ENCODE data around the gene TMCC1. TPM values are rescaled to one million over a fixed set of nuclear protein-coding genes. Genes with fewer than 3 reads are reported as not detected.
"Not testable (repeated sequence)": the region's sequence is repeated elsewhere in the genome, so short reads cannot be mapped to it uniquely, and the experiment has no call there.

The TMCC1 gene
- total and polyA plus RNA-seq, 9 donors, result 26.8 to 37.8 (median 30.9) TPM

- no peak overlapping the region for H3K27ac ChIP-seq (ENCODE audit: low read length)
- H3K36me3 ChIP-seq (ENCODE audit: control insufficient read depth, insufficient read depth, low read length), result no peaks in the 10 kb centered on the region
- no peaks in the 10 kb centered on the region for H3K27me3 ChIP-seq (ENCODE audit: control insufficient read depth, insufficient read depth, low read length)
- no CpG with 5 or more reads among the region's 2 CpGs for WGBS (ENCODE audit: insufficient coverage)
- peaks cover 3% of the 10 kb centered on the region for H3K4me1 ChIP-seq (ENCODE audit: control insufficient read depth, insufficient read depth, low read length)
- H3K9me3 ChIP-seq (replicated peaks; ENCODE audit: control insufficient read depth, low read depth, low read length), result no peaks in the 10 kb centered on the region
- H3K4me3 ChIP-seq (ENCODE audit: low read length), result no peak overlapping the region
- no peak for DNase-seq
These were observed 210.3 kb downstream of the TMCC1 start for GRCh38 chr3:129683201-129683600.

DNA sequence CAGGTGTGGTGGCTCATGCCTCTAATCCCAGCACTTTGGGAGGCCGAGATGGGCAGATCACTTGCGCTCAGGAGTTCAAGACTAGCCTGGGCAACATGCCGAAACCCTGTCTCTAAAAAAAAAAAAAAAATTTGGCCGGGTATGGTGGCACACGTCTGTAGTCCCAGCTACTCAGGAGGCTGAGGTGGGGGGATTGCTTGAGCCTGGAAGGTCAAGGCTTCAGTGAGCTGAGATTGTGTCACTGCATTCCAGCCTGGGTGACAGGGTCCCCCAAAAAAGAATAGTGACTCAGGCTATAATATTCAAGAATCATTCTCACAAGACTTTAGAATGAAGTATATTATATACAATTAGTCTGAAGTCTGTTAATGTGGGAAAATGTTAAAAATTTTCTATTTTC, 216.5 kb downstream of the TMCC1 start:
- no peak overlapping the region for H3K27ac ChIP-seq (ENCODE audit: low read length)
- 92% methylated on average over 3 of the region's 5 CpGs for WGBS (ENCODE audit: insufficient coverage)
- H3K9me3 ChIP-seq (replicated peaks; ENCODE audit: control insufficient read depth, low read depth, low read length), result no peaks in the 10 kb centered on the region
- no peaks in the 10 kb centered on the region for H3K4me1 ChIP-seq (ENCODE audit: control insufficient read depth, insufficient read depth, low read length)
- no peaks in the 10 kb centered on the region for H3K36me3 ChIP-seq (ENCODE audit: control insufficient read depth, insufficient read depth, low read length)
- no peaks in the 10 kb centered on the region for H3K27me3 ChIP-seq (ENCODE audit: control insufficient read depth, insufficient read depth, low read length)
- no peak for DNase-seq
- no peak overlapping the region for H3K4me3 ChIP-seq (ENCODE audit: low read length)

GRCh38 chr3:129674798-129675123, 218.8 kb downstream of the TMCC1 start:
- H3K27me3 ChIP-seq (ENCODE audit: control insufficient read depth, insufficient read depth, low read length); H3K4me3 ChIP-seq (ENCODE audit: low read length); H3K4me1 ChIP-seq (ENCODE audit: control insufficient read depth, insufficient read depth, low read length); H3K27ac ChIP-seq (ENCODE audit: low read length); DNase-seq; H3K9me3 ChIP-seq (replicated peaks; ENCODE audit: control insufficient read depth, low read depth, low read length): not testable (repeated sequence)
- H3K36me3 ChIP-seq (ENCODE audit: control insufficient read depth, insufficient read depth, low read length), result peaks cover 11% of the 10 kb centered on the region
- 92% methylated on average over 6 of the region's 9 CpGs for WGBS (ENCODE audit: insufficient coverage)

- no peak for DNase-seq
- no peaks in the 10 kb centered on the region for H3K27me3 ChIP-seq (ENCODE audit: control insufficient read depth, insufficient read depth, low read length)
- WGBS (ENCODE audit: insufficient coverage), result no CpG with 5 or more reads among the region's 5 CpGs
- H3K27ac ChIP-seq (ENCODE audit: low read length), result no peak overlapping the region
- no peak overlapping the region for H3K4me3 ChIP-seq (ENCODE audit: low read length)
- no peaks in the 10 kb centered on the region for H3K4me1 ChIP-seq (ENCODE audit: control insufficient read depth, insufficient read depth, low read length)
- no peaks in the 10 kb centered on the region for H3K9me3 ChIP-seq (replicated peaks; ENCODE audit: control insufficient read depth, low read depth, low read length)
- peaks cover 11% of the 10 kb centered on the region for H3K36me3 ChIP-seq (ENCODE audit: control insufficient read depth, insufficient read depth, low read length)
These were observed 219.4 kb downstream of the TMCC1 start for GRCh38 chr3:129673897-129674797.

- Histone ChIP-seq H3K27me3 (ENCODE audit: control insufficient read depth, insufficient read depth, low read length) (no peaks in the 10 kb centered on the region), H3K27ac (ENCODE audit: low read length) (no peak overlapping the region), H3K4me3 (ENCODE audit: low read length) (no peak overlapping the region), H3K36me3 (ENCODE audit: control insufficient read depth, insufficient read depth, low read length) (peaks cover 11% of the 10 kb centered on the region), H3K4me1 (ENCODE audit: control insufficient read depth, insufficient read depth, low read length) (no peaks in the 10 kb centered on the region), H3K9me3 (replicated peaks; ENCODE audit: control insufficient read depth, low read depth, low read length) (no peaks in the 10 kb centered on the region)
- no peak for DNase-seq
- WGBS (ENCODE audit: insufficient coverage), result 83% methylated on average over 1 of the region's 2 CpGs
These were observed 220.5 kb downstream of the TMCC1 start for GRCh38 chr3:129673012-129673411.

DNA sequence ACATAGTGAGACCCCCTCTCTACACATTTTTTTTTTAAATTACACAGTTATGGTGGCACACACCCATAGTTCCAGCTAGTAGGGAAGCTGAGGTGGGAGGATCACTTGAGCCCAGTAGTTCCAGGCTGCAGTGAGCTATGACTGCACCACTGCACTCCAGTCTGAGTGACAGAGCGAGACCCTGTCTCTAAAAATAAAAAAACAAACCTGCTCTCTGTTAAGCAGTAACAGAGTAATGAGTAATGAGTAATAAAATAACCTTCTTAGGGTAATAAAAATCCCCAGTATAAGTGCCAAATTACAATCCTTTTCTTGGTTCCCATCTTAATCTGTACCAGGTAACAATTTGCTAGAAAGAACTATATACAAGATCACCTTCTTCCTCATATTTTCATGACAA, 221.1 kb downstream of the TMCC1 start:
- no peaks in the 10 kb centered on the region for H3K4me1 ChIP-seq (ENCODE audit: control insufficient read depth, insufficient read depth, low read length)
- H3K4me3 ChIP-seq (ENCODE audit: low read length), result no peak overlapping the region
- no peak overlapping the region for H3K27ac ChIP-seq (ENCODE audit: low read length)
- no peak for DNase-seq
- H3K9me3 ChIP-seq (replicated peaks; ENCODE audit: control insufficient read depth, low read depth, low read length), result no peaks in the 10 kb centered on the region
- no CpG with 5 or more reads among the region's 1 CpG for WGBS (ENCODE audit: insufficient coverage)
- no peaks in the 10 kb centered on the region for H3K27me3 ChIP-seq (ENCODE audit: control insufficient read depth, insufficient read depth, low read length)
- H3K36me3 ChIP-seq (ENCODE audit: control insufficient read depth, insufficient read depth, low read length), result peaks cover 11% of the 10 kb centered on the region

DNA sequence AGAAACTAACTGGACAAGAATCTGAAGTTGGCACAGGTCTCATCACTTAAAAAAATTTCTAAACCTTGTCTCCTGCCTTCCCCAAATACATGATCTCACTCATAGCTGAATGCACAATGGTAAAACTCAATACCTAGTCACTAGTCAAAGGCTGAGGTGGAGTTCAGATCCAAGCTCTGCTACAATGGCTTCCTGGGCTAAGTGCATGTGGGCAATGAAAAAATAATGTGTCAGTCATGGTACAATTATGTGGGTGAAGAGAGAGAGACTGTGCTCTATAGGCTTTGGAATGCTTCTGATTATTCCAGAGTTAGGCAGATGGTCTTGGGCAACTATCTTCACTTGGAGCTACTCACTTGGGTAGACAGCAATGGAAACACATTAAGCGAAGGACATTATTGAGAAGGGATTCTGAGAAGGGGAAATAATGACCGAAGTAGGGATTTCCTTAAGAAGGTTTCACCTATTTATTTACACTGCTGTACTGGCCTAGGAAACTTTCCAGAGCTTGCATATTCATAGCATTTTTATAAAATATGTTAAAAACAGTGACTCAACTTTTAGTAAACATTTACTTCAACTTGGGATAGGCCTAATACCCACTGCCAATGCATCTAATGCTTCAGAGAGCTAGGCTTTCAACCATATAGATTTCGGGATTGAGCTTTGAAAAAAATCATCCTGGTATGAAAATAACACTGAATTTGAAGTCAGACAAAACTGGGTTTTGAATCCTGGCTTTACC, 228.3 kb downstream of the TMCC1 start:
- Histone ChIP-seq H3K4me1 (ENCODE audit: control insufficient read depth, insufficient read depth, low read length) (peaks cover 8% of the 10 kb centered on the region), H3K27ac (ENCODE audit: low read length) (peak overlapping the region; percentile 65), H3K4me3 (ENCODE audit: low read length) (no peak overlapping the region), H3K9me3 (replicated peaks; ENCODE audit: control insufficient read depth, low read depth, low read length) (no peaks in the 10 kb centered on the region), H3K27me3 (ENCODE audit: control insufficient read depth, insufficient read depth, low read length) (no peaks in the 10 kb centered on the region), H3K36me3 (ENCODE audit: control insufficient read depth, insufficient read depth, low read length) (peaks cover 3% of the 10 kb centered on the region)
- no peak for DNase-seq
- WGBS (ENCODE audit: insufficient coverage), result no CpG with 5 or more reads among the region's 3 CpGs

GRCh38 chr3:129663930-129664646, 229.4 kb downstream of the TMCC1 start:
- peak overlapping the region; percentile 65 for H3K27ac ChIP-seq (ENCODE audit: low read length)
- peaks cover 8% of the 10 kb centered on the region for H3K4me1 ChIP-seq (ENCODE audit: control insufficient read depth, insufficient read depth, low read length)
- WGBS (ENCODE audit: insufficient coverage), result 67% methylated on average over 2 of the region's 6 CpGs

DNA sequence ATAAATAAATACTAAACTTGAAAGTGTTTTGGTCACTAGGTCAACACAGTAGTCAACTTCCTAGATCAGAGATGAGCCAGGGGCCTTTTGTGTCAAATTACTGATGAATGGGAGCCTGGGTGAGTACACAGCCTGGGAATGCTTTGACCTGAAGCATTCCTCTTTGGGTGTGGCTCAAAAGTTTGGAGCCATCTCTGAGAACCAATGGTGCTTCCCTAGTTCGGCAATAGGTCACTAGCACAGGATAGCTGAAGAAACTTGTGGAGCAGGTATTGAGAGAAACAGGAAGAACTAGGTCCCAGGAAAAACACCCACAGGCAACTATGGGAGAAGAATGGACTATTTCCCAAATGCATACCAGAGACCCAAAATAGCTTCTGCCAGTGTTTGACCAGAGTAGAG, 230.5 kb downstream of the TMCC1 start:
- WGBS (ENCODE audit: insufficient coverage), result no CpG with 5 or more reads among the region's 1 CpG
- Histone ChIP-seq H3K36me3 (ENCODE audit: control insufficient read depth, insufficient read depth, low read length) (no peaks in the 10 kb centered on the region), H3K4me3 (ENCODE audit: low read length) (no peak overlapping the region), H3K27me3 (ENCODE audit: control insufficient read depth, insufficient read depth, low read length) (no peaks in the 10 kb centered on the region), H3K27ac (ENCODE audit: low read length) (peak overlapping the region; percentile 65), H3K4me1 (ENCODE audit: control insufficient read depth, insufficient read depth, low read length) (peaks cover 8% of the 10 kb centered on the region), H3K9me3 (replicated peaks; ENCODE audit: control insufficient read depth, low read depth, low read length) (no peaks in the 10 kb centered on the region)
- DNase-seq, result no peak

More at GRCh38 chr3:129663930-129664646, 229.4 kb downstream of the TMCC1 start:
- H3K36me3 ChIP-seq (ENCODE audit: control insufficient read depth, insufficient read depth, low read length), result no peaks in the 10 kb centered on the region
- no peak overlapping the region for H3K4me3 ChIP-seq (ENCODE audit: low read length)
- no peaks in the 10 kb centered on the region for H3K9me3 ChIP-seq (replicated peaks; ENCODE audit: control insufficient read depth, low read depth, low read length)
- peak; percentile 25 for DNase-seq
- no peaks in the 10 kb centered on the region for H3K27me3 ChIP-seq (ENCODE audit: control insufficient read depth, insufficient read depth, low read length)

DNA sequence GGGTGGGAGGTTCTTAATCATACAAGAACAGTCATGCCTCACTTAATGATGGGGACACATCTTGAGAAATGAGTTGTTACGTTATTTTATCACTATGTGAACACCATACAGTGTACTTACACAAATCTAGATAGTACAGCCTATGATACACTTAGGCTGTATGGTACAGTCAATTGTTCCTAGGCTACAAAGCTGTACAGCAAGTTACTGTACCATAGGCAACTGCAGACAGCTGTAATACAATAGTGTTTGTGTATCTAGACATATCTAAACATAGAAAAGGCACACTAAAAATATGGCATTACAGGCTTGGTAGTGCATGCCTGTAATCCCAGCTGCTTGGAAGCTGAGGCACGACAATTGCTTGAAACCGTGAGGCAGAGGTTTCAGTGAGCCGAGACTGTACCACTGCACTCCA, 231.3 kb downstream of the TMCC1 start:
- H3K4me3 ChIP-seq (ENCODE audit: low read length), result no peak overlapping the region
- H3K36me3 ChIP-seq (ENCODE audit: control insufficient read depth, insufficient read depth, low read length), result no peaks in the 10 kb centered on the region
- H3K27ac ChIP-seq (ENCODE audit: low read length), result peak overlapping the region; percentile 76
- no peaks in the 10 kb centered on the region for H3K9me3 ChIP-seq (replicated peaks; ENCODE audit: control insufficient read depth, low read depth, low read length)
- no CpG with 5 or more reads among the region's 4 CpGs for WGBS (ENCODE audit: insufficient coverage)
- peaks cover 8% of the 10 kb centered on the region for H3K4me1 ChIP-seq (ENCODE audit: control insufficient read depth, insufficient read depth, low read length)
- DNase-seq, result peak; percentile 62
- H3K27me3 ChIP-seq (ENCODE audit: control insufficient read depth, insufficient read depth, low read length), result no peaks in the 10 kb centered on the region
